SK-N-MC (cell line): Measurements from ENCODE around the gene RHBDD3.
"Not testable (repeated sequence)": the region's sequence is repeated elsewhere in the genome, so short reads cannot be mapped to it uniquely, and the experiment has no call there.

ENCODE experiments used
- DNase-seq: peaks from one replicate; pipeline ENCODE4 v3.0.0-alpha.2; 2011; ENCODE audit warnings: low read depth, low spot score
- H3K27ac ChIP-seq: fragments of 200-600 bp; sonication (generic); 2 replicates; pipeline ENCODE4 v1.5.1; 2016; ENCODE audit warnings: mixed run types
- H3K36me3 ChIP-seq: fragments of 200-600 bp; sonication (generic); 2 replicates; pipeline ENCODE4 v1.6.1; 2017; ENCODE audit warnings: antibody characterized with exemption, low read length, mixed read lengths; ENCODE audit not compliant: insufficient read depth
- H3K4me3 ChIP-seq: fragments of 200-600 bp; sonication (generic); 2 replicates; pipeline ENCODE4 v1.5.1; 2016
- H3K9ac ChIP-seq: fragments of 200-600 bp; sonication (generic); 2 replicates; pipeline ENCODE4 v1.8.0; 2017; ENCODE audit warnings: mixed run types, mixed read lengths; ENCODE audit not compliant: insufficient read length
- H3K9me3 ChIP-seq: fragments of 200-600 bp; sonication (generic); 2 replicates; pipeline ENCODE4 v1.6.1; 2017; ENCODE audit warnings: low read depth, mild to moderate bottlenecking, antibody characterized with exemption, low read length, moderate library complexity, mixed read lengths
- EZH2 ChIP-seq: fragments of 200-600 bp; sonication (generic); IDR thresholded peaks from one replicate; pipeline ENCODE4 v1.6.1; 2017; ENCODE audit warnings: antibody characterized with exemption
- FOXP2 ChIP-seq: optimal IDR thresholded peaks from 2 replicates; pipeline ENCODE3; 2011; ENCODE audit warnings: mild to moderate bottlenecking, moderate library complexity; ENCODE audit not compliant: insufficient read depth; ENCODE audit errors: extremely low read length, control extremely low read depth
- POLR2AphosphoS5 ChIP-seq: IDR thresholded peaks from 2 replicates; pipeline ENCODE4 v1.6.1; 2012; ENCODE audit warnings: mild to moderate bottlenecking, low read depth, low read length, borderline replicate concordance

RHBDD3 gene

DNA sequence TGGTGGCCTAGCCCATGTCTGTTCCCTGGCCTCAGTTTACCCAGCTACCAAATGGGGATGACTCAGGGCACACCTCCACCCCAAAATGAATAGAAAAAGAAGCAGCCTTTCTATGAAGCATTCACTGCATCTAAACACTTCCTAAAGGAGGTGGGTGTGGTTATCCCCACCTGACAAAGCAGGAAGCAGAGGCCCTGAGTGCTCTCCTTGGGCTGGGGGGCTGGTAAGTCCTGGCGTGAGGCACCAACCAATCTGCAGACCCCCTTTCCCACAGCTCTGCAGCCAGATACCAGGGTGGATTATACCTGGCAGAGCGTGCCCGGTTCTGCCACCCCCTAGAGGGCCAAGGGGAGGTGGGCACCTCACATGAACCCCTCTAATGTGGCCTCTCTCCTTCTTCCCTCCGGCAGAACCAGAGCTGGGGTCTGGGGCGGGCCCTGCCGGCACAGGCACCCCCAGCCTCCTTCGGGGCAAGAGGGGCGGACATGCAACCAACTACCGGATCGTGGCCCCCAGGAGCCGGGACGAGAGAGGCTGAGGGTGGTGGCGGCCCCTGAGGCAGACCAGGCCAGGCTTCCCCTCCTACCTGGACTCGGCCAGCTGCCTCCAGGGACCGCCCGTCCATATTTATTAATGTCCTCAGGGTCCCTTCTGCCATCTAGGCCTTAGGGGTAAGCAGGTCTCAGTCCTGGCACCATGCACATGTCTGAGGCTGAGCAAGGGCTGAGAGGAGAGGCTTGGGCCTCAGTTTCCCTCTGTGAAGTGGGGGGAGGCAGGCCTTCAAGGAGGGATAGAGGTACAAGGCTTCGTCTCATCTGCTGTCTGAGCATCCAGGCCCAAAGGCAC, 9.2 kb downstream of the RHBDD3 start:
- no peak for TF ChIP-seq FOXP2
- no peak for TF ChIP-seq EZH2
- TF ChIP-seq POLR2AphosphoS5, result no peak
- no peak overlapping the region for H3K27ac ChIP-seq
- no peaks in the 10 kb centered on the region for H3K9me3 ChIP-seq
- H3K9ac ChIP-seq, result no peak overlapping the region
- H3K36me3 ChIP-seq, result peaks cover 2% of the 10 kb centered on the region; the same call in 1 of the 2 replicates
- H3K4me3 ChIP-seq, result no peak overlapping the region
- no peak for DNase-seq

DNA sequence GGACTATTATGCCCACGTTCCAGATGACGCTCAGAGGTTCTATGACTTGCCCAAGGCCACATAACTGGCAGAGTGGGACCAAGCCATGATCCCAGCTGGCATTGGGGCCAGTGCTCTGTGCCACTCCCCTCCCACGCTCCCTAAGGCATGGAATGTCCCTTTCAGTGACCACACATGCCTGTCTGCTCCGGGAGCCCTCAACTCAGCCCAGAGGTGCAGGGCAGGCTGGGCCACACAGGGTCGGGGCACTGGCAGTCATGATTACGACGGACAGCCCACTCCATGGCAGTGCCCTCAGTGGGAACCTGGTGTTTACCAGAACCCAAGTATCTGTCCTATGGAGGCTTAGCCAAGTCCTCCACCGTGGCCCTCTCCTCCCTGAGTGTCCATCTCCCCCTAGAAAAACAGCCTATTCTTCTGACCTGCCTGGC, 10.0 kb downstream of the RHBDD3 start:
- no peak overlapping the region for H3K9ac ChIP-seq
- TF ChIP-seq FOXP2 (no peak), POLR2AphosphoS5 (no peak), EZH2 (no peak)
- H3K36me3 ChIP-seq, result no peaks in the 10 kb centered on the region; the same call in 1 of the 2 replicates
- DNase-seq, result no peak
- no peak overlapping the region for H3K4me3 ChIP-seq
- H3K27ac ChIP-seq, result no peak overlapping the region
- H3K9me3 ChIP-seq, result no peaks in the 10 kb centered on the region

DNA sequence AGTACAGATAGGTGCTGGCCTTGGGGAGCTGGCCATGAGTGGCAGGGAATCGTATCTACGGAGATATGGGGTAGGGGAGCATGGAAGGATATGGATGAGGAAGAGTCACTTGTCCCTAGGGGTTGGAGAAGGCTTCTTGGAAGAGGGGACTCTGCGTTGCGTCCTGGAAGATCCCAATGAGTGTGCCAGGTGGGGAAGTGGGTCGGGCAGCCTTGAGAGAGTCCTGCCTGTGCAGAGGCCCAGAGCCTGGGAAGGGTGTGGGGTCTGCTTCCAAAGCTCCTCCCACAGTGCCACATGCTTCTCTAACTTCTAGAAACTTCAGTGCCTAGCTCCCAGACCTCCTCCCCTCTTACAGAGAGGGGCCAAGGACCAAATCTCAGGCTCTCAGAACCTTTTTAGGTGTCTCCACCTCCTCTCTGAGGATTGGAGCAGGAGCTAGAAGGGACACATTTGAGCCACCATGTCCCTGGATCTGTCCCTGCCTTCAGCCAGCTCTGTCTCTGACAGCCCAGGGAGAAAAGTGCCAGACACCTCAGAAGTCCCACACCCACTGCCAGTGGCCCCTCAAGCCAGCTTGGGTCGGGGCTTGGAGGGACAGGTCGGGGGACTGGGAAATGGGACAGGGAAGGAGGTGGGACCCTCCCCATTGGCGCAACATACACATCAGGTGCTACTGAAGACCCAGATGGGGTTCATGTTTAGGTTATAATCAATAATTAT, 11.0 kb downstream of the RHBDD3 start:
- TF ChIP-seq POLR2AphosphoS5 (no peak), FOXP2 (no peak), EZH2 (no peak)
- no peak overlapping the region for H3K4me3 ChIP-seq
- H3K9ac ChIP-seq, result no peak overlapping the region
- DNase-seq, result no peak
- H3K9me3 ChIP-seq, result no peaks in the 10 kb centered on the region
- H3K27ac ChIP-seq, result no peak overlapping the region
- no peaks in the 10 kb centered on the region; the same call in 1 of the 2 replicates for H3K36me3 ChIP-seq

DNA sequence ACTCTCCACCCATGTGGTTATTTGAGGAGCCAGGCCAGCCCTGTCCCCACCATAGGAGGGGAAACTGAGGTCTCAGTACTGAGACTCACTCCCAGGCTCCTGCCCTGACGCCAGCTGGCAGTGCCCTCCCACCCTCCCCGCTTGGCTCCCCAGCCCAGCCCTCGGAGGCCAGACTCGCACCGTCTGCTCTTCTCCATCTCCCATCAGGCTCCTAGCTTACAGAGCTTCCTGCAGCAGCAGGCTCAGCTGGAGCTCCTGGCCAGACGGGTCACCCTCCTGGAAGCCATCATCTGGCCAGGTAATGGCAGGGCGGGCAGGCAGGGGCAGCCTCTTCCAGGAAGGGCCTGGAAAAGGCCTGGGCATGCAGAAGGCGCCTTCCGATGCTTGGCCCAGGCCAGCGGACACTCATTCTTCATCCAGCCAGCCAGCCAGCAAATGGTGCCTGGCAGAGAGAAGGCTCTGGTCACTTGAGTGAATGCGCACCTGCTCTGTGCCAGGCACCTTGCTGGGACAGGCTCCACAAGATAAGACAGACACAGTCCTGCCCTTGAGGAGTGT, 12.6 kb downstream of the RHBDD3 start:
- no peak overlapping the region for H3K27ac ChIP-seq
- H3K9me3 ChIP-seq, result no peaks in the 10 kb centered on the region
- H3K4me3 ChIP-seq, result no peak overlapping the region
- H3K36me3 ChIP-seq, result no peaks in the 10 kb centered on the region
- H3K9ac ChIP-seq, result no peak overlapping the region
- TF ChIP-seq FOXP2 (no peak), EZH2 (no peak), POLR2AphosphoS5 (no peak)
- no peak for DNase-seq

DNA sequence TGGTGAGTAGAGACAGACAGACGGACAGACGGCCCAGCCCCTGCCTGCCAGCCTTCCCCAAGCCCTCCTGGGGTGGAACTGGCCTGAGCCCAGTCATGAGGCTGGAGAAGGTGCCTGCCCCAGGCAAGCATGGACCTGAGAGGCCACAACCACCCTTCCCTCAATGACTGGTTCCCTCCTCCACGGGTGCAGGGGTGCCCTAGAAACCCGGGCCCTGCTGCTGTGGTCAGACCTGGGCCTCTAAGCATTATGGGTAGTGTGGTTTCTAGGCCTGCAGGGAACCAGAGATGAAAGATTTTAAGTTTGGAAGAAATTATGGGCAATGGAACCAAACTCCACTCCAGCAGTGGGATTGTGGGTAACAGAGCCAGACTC, 13.5 kb downstream of the RHBDD3 start:
- TF ChIP-seq EZH2, result no peak
- no peak for TF ChIP-seq FOXP2
- TF ChIP-seq POLR2AphosphoS5, result no peak
- Histone ChIP-seq H3K4me3 (no peak overlapping the region), H3K9ac (no peak overlapping the region), H3K9me3 (no peaks in the 10 kb centered on the region), H3K36me3 (no peaks in the 10 kb centered on the region), H3K27ac (no peak overlapping the region)
- no peak for DNase-seq

DNA sequence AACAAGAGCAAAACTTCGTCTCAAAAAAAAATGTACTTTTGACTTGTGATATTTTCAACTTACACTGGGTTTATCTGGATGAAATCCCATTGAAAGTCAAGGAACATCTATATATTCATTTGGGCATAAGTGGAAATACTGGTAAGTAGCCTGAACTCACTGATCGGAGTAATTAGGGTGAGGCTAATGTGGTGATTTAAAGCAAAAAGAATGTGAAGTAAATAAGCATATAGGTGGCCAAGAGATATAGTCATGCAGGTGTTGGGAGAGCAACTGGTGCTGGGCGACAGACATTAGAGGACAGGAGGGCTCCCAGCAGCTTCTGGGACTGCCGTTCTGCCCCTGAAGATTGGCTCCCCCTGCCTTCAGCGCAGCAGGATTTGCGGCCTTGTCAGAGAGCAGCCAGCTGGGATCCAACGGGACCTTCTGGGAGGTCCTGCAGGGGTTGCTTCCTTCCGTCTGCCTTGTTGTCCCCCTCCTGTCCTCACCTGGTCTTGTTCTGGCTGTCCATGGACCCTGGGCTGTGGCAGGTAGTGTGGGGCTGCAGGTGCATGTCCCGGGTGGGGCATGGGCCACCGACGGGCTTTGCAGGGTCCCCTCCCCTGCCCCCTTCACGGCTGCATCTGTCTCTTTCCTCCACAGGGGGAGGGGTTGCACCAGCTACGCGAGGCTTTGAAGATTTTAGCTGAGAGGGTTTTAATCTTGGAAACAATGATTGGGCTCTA, 14.1 kb downstream of the RHBDD3 start:
- Histone ChIP-seq H3K4me3 (no peak overlapping the region), H3K27ac (no peak overlapping the region), H3K36me3 (no peaks in the 10 kb centered on the region), H3K9me3 (no peaks in the 10 kb centered on the region), H3K9ac (no peak overlapping the region)
- no peak for DNase-seq
- TF ChIP-seq POLR2AphosphoS5 (no peak), EZH2 (no peak), FOXP2 (no peak)

DNA sequence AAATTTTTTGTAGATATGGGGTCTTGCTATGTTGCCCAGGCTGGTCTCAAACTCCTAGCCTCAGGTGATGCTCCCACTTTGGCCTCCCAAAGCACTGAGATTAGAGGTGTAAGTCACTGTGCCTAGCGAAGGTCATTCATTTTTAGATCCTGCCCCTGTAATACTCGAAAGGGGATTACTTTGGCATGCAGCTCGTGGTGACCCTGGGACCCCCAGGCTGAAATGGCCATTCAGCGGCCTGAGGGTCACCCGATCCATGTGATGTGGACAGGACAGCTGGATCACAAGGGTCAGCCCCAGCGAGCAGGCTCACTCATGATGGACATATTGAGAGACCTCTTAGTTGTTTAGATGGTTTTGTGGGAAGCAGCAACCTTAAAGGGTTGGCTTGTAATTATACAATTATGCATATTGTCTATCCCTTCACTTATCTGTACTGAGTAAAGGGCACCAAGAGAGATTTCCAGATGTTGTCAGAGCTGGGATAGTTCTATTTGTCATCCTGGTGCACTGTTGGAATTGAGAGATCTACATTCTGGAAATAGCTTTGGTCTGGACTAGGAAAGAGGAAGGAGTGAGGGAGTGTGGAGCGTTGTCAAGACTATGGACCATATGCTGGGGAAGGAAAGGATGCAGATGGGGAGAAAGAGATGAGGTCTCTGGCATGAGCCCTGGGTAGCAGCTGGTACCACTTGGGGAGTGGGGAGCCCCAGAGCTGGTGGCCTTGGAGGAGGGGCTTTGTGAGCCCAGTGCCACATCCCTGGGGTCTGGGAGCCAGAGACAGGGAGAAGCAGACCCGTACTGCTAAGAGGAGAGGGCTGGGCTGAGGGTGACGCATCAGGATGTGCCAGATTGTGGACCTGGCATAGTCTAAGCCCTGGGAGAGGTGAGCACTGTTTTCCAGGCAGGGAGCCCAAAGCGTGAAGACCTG, 15.5 kb downstream of the RHBDD3 start:
- no peaks in the 10 kb centered on the region for H3K9me3 ChIP-seq
- no peak overlapping the region for H3K9ac ChIP-seq
- H3K36me3 ChIP-seq, result no peaks in the 10 kb centered on the region
- DNase-seq, result no peak
- no peak overlapping the region for H3K4me3 ChIP-seq
- no peak for TF ChIP-seq FOXP2
- TF ChIP-seq EZH2, result no peak
- TF ChIP-seq POLR2AphosphoS5, result no peak
- no peak overlapping the region for H3K27ac ChIP-seq

DNA sequence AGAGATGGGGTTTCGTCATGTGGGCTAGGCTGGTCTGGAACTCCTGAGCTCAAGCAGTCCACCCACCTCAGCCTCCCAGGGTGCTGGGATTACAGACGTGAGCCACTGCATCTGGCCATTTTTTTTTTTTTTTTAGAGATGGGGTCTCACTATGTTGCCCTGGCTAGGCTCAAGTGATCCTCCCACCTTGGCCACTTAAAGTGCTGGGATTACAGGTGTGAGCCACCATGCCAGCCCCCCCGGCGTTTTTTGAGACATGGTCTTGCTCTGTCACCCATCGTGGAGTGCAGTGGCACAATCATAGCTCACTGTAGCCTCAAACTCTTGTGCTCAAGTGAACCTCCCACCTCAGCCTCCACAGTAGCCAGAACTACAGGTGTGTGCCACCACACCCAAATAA, 16.5 kb downstream of the RHBDD3 start:
- H3K36me3 ChIP-seq, result no peaks in the 10 kb centered on the region
- H3K9me3 ChIP-seq, result no peaks in the 10 kb centered on the region
- no peak overlapping the region for H3K9ac ChIP-seq
- H3K27ac ChIP-seq, result no peak overlapping the region
- TF ChIP-seq EZH2 (no peak), POLR2AphosphoS5 (no peak), FOXP2 (no peak)
- no peak overlapping the region for H3K4me3 ChIP-seq
- DNase-seq, result no peak

DNA sequence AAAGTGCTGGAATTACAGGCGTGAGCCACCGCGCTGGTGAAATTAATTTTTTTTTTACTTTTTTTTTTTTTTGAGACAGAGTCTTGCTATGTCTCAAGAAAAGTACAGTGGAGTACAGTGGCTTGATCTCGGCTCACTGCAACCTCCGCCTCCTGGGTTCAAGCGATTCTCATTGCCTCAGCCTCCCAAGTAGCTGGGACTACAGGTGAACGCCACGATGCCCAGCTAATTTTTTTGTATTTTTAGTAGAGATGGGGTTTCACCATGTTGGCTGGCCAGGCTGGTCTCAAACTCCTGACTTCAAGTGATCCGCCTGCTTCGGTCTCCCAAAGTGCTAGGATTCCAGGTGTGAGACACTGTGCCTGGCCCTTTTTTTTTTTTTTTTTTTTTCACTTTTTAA, 19.9 kb downstream of the RHBDD3 start:
- not testable (repeated sequence) for DNase-seq, H3K36me3 ChIP-seq, H3K4me3 ChIP-seq, H3K9ac ChIP-seq, H3K9me3 ChIP-seq, H3K27ac ChIP-seq
